IMR-90 (cell line): Measurements from ENCODE around the gene CCDC142. TPM values are rescaled to one million over a fixed set of nuclear protein-coding genes. Genes with fewer than 3 reads are reported as not detected.

Experiments
- ATAC-seq: fragments of 200-7000 bp; cut with Tn5 transposase; 2 replicates; pipeline ENCODE4 v1.9.1; 2020; ENCODE audit warnings: low read depth, mild to moderate bottlenecking, moderate library complexity
- BruUV-seq: library from RNA; stranded (reverse); fragments of 400-500 nt; replicated peaks from 2 replicates; lab custom pipeline; 2021; lab: Mats Ljungman, UMichigan
- CTCF ChIA-PET: fragments of 300-600 bp; formaldehyde crosslinking; extraction: SDS; loops from one replicate; lab custom pipeline; 2021; ENCODE audit warnings: antibody characterized with exemption; lab: Yijun Ruan, JAX
- POLR2A ChIA-PET: fragments of 300-600 bp; sonication (Branson Sonifier 250); formaldehyde crosslinking; loops from one replicate; lab custom pipeline; 2022; ENCODE audit warnings: antibody characterized with exemption; ENCODE audit not compliant: unreplicated experiment; lab: Charles Lee
- DNase-seq: peaks from one replicate; pipeline ENCODE4 v3.0.0; 2013
- H2AFZ ChIP-seq: replicated peaks from 2 replicates; pipeline ENCODE3; 2013; ENCODE audit warnings: low read length, mild to moderate bottlenecking; ENCODE audit not compliant: poor library complexity
- H2AK5ac ChIP-seq: 2 replicates; pipeline ENCODE4 v1.6.1; 2013; ENCODE audit warnings: low read depth, low read length, inconsistent platforms
- H2AK9ac ChIP-seq: replicated peaks from 2 replicates; pipeline ENCODE3; 2013; ENCODE audit warnings: mild to moderate bottlenecking, low read depth, low read length, moderate library complexity; ENCODE audit not compliant: poor library complexity
- H2BK120ac ChIP-seq: 2 replicates; pipeline ENCODE4 v1.6.1; 2013; ENCODE audit warnings: low read depth, low read length, inconsistent platforms
- H2BK15ac ChIP-seq: 3 replicates; pipeline ENCODE4 v1.6.1; 2013; ENCODE audit warnings: low read depth, low read length, inconsistent platforms
- H2BK20ac ChIP-seq: 2 replicates; pipeline ENCODE4 v1.6.1; 2013; ENCODE audit warnings: low read depth, mild to moderate bottlenecking, inconsistent platforms, low read length, moderate library complexity
- H2BK5ac ChIP-seq: 2 replicates; pipeline ENCODE4 v1.6.1; 2013; ENCODE audit warnings: mild to moderate bottlenecking, low read depth, low read length, inconsistent platforms; ENCODE audit not compliant: poor library complexity, severe bottlenecking
- H3K14ac ChIP-seq: replicated peaks from 2 replicates; pipeline ENCODE4 v1.6.1; 2013; ENCODE audit warnings: low read depth, low read length, inconsistent platforms
- H3K18ac ChIP-seq: 2 replicates; pipeline ENCODE4 v1.6.1; 2013; ENCODE audit warnings: low read depth, low read length, control low read depth
- H3K23ac ChIP-seq: 2 replicates; pipeline ENCODE4 v1.6.1; 2013; ENCODE audit warnings: low read depth, low read length, inconsistent platforms
- H3K27ac ChIP-seq: 2 replicates; pipeline ENCODE4 v1.5.1; 2013; ENCODE audit warnings: mild to moderate bottlenecking, control low read depth, low read length; ENCODE audit not compliant: insufficient read depth
- H3K27me3 ChIP-seq: 2 replicates; pipeline ENCODE4 v1.6.1; 2013; ENCODE audit warnings: low read length; ENCODE audit not compliant: control insufficient read depth, insufficient read depth
- H3K36me3 ChIP-seq: 2 replicates; pipeline ENCODE4 v1.6.1; 2013; ENCODE audit warnings: low read length, mixed read lengths; ENCODE audit not compliant: control insufficient read depth, insufficient read depth
- H3K4ac ChIP-seq: 2 replicates; pipeline ENCODE4 v1.6.1; 2013; ENCODE audit warnings: low read depth, low read length, inconsistent platforms
- H3K4me1 ChIP-seq: 2 replicates; pipeline ENCODE4 v1.6.1; 2013; ENCODE audit warnings: low read length, mixed read lengths; ENCODE audit not compliant: control insufficient read depth, insufficient read depth
- H3K4me2 ChIP-seq: 2 replicates; pipeline ENCODE4 v1.6.1; 2013; ENCODE audit warnings: low read depth, mild to moderate bottlenecking, control low read depth, low read length, moderate library complexity
- H3K4me3 ChIP-seq: 2 replicates; pipeline ENCODE4 v1.5.1; 2013; ENCODE audit warnings: low read depth, mild to moderate bottlenecking, control low read depth, low read length, moderate library complexity; ENCODE audit not compliant: insufficient read depth
- H3K56ac ChIP-seq: 2 replicates; pipeline ENCODE4 v1.6.1; 2013; ENCODE audit warnings: low read length, inconsistent platforms; ENCODE audit not compliant: insufficient read depth; ENCODE audit errors: extremely low read depth
- H3K79me1 ChIP-seq, 2 experiments: 2 replicates each; pipeline ENCODE4 v1.6.1; 2013; ENCODE audit warnings: low read length in 2 of 2, inconsistent platforms in 1 of 2, low read depth in 1 of 2
- H3K9ac ChIP-seq: 2 replicates; pipeline ENCODE4 v1.6.1; 2013; ENCODE audit warnings: low read depth, low read length, control low read depth
- H3K9me1 ChIP-seq: 2 replicates; pipeline ENCODE4 v1.6.1; 2013; ENCODE audit warnings: low read length, inconsistent platforms; ENCODE audit not compliant: insufficient read depth
- H3K9me3 ChIP-seq: 2 replicates; pipeline ENCODE4 v1.6.1; 2013; ENCODE audit warnings: low read length; ENCODE audit not compliant: control insufficient read depth, insufficient read depth
- H4K20me1 ChIP-seq: 2 replicates; pipeline ENCODE4 v1.6.1; 2013; ENCODE audit warnings: low read length, inconsistent platforms; ENCODE audit not compliant: insufficient read depth
- H4K5ac ChIP-seq: 2 replicates; pipeline ENCODE4 v1.6.1; 2013; ENCODE audit warnings: mild to moderate bottlenecking, low read depth, low read length, control low read depth
- H4K8ac ChIP-seq, 2 experiments: 2 replicates each; pipeline ENCODE4 v1.6.1; 2013; ENCODE audit warnings: low read depth in 2 of 2, low read length in 2 of 2, control low read depth in 1 of 2, inconsistent platforms in 1 of 2
- H4K91ac ChIP-seq: 2 replicates; pipeline ENCODE4 v1.6.1; 2013; ENCODE audit warnings: low read depth, low read length, inconsistent platforms; ENCODE audit not compliant: insufficient read depth
- CHD1 ChIP-seq: IDR thresholded peaks from 2 replicates; pipeline ENCODE4 v1.6.1; 2012; ENCODE audit warnings: low read depth, low read length, improper control_type of control experiment
- CTCF ChIP-seq: conservative IDR thresholded peaks from 2 replicates; pipeline ENCODE4 v1.5.1; 2012; ENCODE audit warnings: mild to moderate bottlenecking, low read depth, low read length, improper control_type of control experiment
- MAFK ChIP-seq: IDR thresholded peaks from 2 replicates; pipeline ENCODE4 v1.6.1; 2012; ENCODE audit warnings: low read depth, low read length, improper control_type of control experiment
- MXI1 ChIP-seq: IDR thresholded peaks from 2 replicates; pipeline ENCODE4 v1.6.1; 2012; ENCODE audit warnings: low read depth, mild to moderate bottlenecking, low read length, moderate library complexity, borderline replicate concordance
- NFE2L2 ChIP-seq: fragments of 150-350 bp; IDR thresholded peaks from 2 replicates; pipeline ENCODE4 v1.6.1; 2016; ENCODE audit warnings: low read depth, mild to moderate bottlenecking, low read length
- WGBS, 2 experiments: methylation state at CpG; one replicate each; pipeline versions ENCODE4 v1.1.5 to v1.1.7; 2013; ENCODE audit warnings: missing lambda C conversion rate in 2 of 2; ENCODE audit not compliant: insufficient read length in 1 of 2; ENCODE audit errors: extremely low coverage in 2 of 2; 5-methylcytosine and 5-hydroxymethylcytosine counted together
- dilution Hi-C: fragments of 300-500 bp; cut with HindIII; formaldehyde crosslinking; loops from one replicate; pipeline ENCODE4 v1.14.3; 2018; ENCODE audit warnings: low sequenced_read_pairs; ENCODE audit not compliant: unreplicated experiment
- in situ Hi-C: fragments of 300-500 bp; cut with MboI; formaldehyde crosslinking; loops from 3 replicates; pipeline ENCODE4 v1.14.3; 2019; ENCODE audit warnings: low sequenced_read_pairs, inconsistent platforms, mixed read lengths
- intact Hi-C: fragments of 100-400 bp; cut with micrococcal nuclease; formaldehyde crosslinking; loops from 2 replicates; pipeline ENCODE4 v1.10.0; 2022
- polyA plus RNA-seq, 3 experiments: library from polyadenylated mRNA; depleted of rRNA; stranded (reverse); fragments of >200 nt; gene quantifications; 2 replicates each; pipeline ENCODE4 v1.2.3, GENCODE V29; 2012; ENCODE audit warnings: low replicate concordance in 1 of 3
- total RNA-seq: library from RNA; depleted of rRNA; stranded (reverse); fragments of >200 nt; gene quantifications from 2 replicates; pipeline ENCODE4 v1.2.3, GENCODE V29; 2012

The CCDC142 gene
- total and polyA plus RNA-seq, 2 of the 4 experiments (the other 2 are of a cell fraction): 8.4 to 14.0 TPM

GRCh38 chr2:74498500-74499266, 15.9 kb upstream of the CCDC142 start:
- Histone ChIP-seq H3K4me3 (peak overlapping the region; percentile 12; the same call in 1 of the 2 replicates), H3K4me2 (peak overlapping the region; percentile 74), H3K9ac (no peak overlapping the region), H3K56ac (no peak overlapping the region), H2AFZ (peak overlapping the region; percentile 76), H2AK9ac (no peak overlapping the region), H4K91ac (no peak overlapping the region), H3K36me3 (peaks cover 3% of the 10 kb centered on the region; the same call in 1 of the 2 replicates), H3K14ac (no peak overlapping the region), H3K18ac (no peak overlapping the region), H3K79me1 (peaks cover 0 to 11% of the 10 kb centered on the region in 2 experiments; a peak in 2 of 4 replicates), H4K8ac (no peak overlapping the region; a peak in 1 of 4 replicates), H3K9me1 (no peaks in the 10 kb centered on the region), H4K5ac (no peak overlapping the region), H3K4ac (no peak overlapping the region), H3K9me3 (no peaks in the 10 kb centered on the region), H3K23ac (no peak overlapping the region), H4K20me1 (no peaks in the 10 kb centered on the region), H2AK5ac (no peak overlapping the region), H2BK20ac (no peak overlapping the region), H2BK120ac (no peak overlapping the region), H3K27me3 (peaks cover 38% of the 10 kb centered on the region), H2BK15ac (no peak overlapping the region), H3K27ac (no peak overlapping the region), H2BK5ac (no peak overlapping the region), H3K4me1 (peaks cover 13% of the 10 kb centered on the region)
- DNase-seq (no peak), ATAC-seq (peak; percentile 18; the same call in 1 of the 2 replicates)
- 11% methylated on average over 18 of the region's 41 CpGs; no CpG with 5 or more reads in 1 of the 2 experiments for WGBS, 2 experiments
- TF ChIP-seq MAFK: no peak
- no peak for TF ChIP-seq CHD1
- no peak for TF ChIP-seq NFE2L2
- TF ChIP-seq CTCF: no peak
- no peak for TF ChIP-seq MXI1
- no TSS peak for BruUV-seq
- intact Hi-C loops: no loop called here
- POLR2A ChIA-PET: no interaction called here
- dilution Hi-C loops: no loop called here
- in situ Hi-C loops: loop anchor here (25.0 kb wide), 1 partner anchor 364 kb away; no protein-coding TSS in a partner anchor
- CTCF ChIA-PET: interaction anchor here (0.6 to 0.7 kb wide), 2 partner anchors 12 to 89 kb away, joined by 3 to 8 read pairs; no protein-coding TSS in a partner anchor
